Gastroesophageal sphincter (tissue), 3 donors: ENCODE data around the gene EXOC2.

Experiments
- CTCF ChIP-seq, 4 experiments: fragments of 200-600 bp in 2 of 4; fragments of 450-650 bp in 2 of 4; sonication (generic) in 1 of 4; IDR thresholded peaks; one replicate each; pipeline ENCODE4 v1.5.1; 2017 to 2019; ENCODE audit warnings: antibody characterized with exemption in 4 of 4, mild to moderate bottlenecking in 2 of 4, moderate library complexity in 2 of 4
- EP300 ChIP-seq: sonication (generic); formaldehyde crosslinking; IDR thresholded peaks from one replicate; pipeline ENCODE4 v1.6.1; 2017; ENCODE audit warnings: antibody characterized with exemption, mild to moderate bottlenecking
- POLR2A ChIP-seq, 2 donors: fragments of 450-650 bp; IDR thresholded peaks; one replicate each; pipeline ENCODE4 v1.6.1; 2017; ENCODE audit warnings: antibody characterized with exemption in 2 of 2, mild to moderate bottlenecking in 2 of 2, moderate library complexity in 1 of 2
- POLR2AphosphoS5 ChIP-seq: sonication (generic); formaldehyde crosslinking; IDR thresholded peaks from one replicate; pipeline ENCODE4 v1.6.1; 2017; ENCODE audit warnings: antibody characterized with exemption

GRCh38 chr6:572596-573265 lies 120.2 kb downstream of the EXOC2 start:
- TF ChIP-seq EP300 = no peak
- TF ChIP-seq CTCF (IDR thresholded peaks at IDR 0.05) = no peak
- TF ChIP-seq POLR2AphosphoS5 = no peak
- TF ChIP-seq POLR2A (IDR thresholded peaks at IDR 0.05) = no peak
